Testis (tissue), 2 donors: ENCODE results near the gene SUPT20H.

Source experiments
- CTCF ChIP-seq, 3 experiments: fragments of 450-650 bp in 2 of 3; fragments of 200-600 bp in 1 of 3; sonication (generic) in 1 of 3; IDR thresholded peaks; one replicate each; pipeline ENCODE4 v1.5.1; 2016 to 2019; ENCODE audit warnings: antibody characterized with exemption in 3 of 3, mild to moderate bottlenecking in 2 of 3, moderate library complexity in 1 of 3
- POLR2A ChIP-seq: fragments of 450-650 bp; IDR thresholded peaks from one replicate; pipeline ENCODE4 v1.6.1; 2017; ENCODE audit warnings: antibody characterized with exemption, mild to moderate bottlenecking, moderate library complexity

- TF ChIP-seq CTCF (IDR thresholded peaks at IDR 0.05) (no peak), POLR2A (no peak)
These were observed 67.1 kb downstream of the SUPT20H start for GRCh38 chr13:36992362-36992761.
